Islet precursor cell (in vitro differentiated cells): ENCODE data around the gene HSPA1L.
A peak's percentile ranks its signal among the peaks of the same experiment; 100 is the strongest.

Experiments used
- DNase-seq: peaks from one replicate; pipeline ENCODE4 v3.0.0-alpha.2; 2018

Gene HSPA1L

DNA sequence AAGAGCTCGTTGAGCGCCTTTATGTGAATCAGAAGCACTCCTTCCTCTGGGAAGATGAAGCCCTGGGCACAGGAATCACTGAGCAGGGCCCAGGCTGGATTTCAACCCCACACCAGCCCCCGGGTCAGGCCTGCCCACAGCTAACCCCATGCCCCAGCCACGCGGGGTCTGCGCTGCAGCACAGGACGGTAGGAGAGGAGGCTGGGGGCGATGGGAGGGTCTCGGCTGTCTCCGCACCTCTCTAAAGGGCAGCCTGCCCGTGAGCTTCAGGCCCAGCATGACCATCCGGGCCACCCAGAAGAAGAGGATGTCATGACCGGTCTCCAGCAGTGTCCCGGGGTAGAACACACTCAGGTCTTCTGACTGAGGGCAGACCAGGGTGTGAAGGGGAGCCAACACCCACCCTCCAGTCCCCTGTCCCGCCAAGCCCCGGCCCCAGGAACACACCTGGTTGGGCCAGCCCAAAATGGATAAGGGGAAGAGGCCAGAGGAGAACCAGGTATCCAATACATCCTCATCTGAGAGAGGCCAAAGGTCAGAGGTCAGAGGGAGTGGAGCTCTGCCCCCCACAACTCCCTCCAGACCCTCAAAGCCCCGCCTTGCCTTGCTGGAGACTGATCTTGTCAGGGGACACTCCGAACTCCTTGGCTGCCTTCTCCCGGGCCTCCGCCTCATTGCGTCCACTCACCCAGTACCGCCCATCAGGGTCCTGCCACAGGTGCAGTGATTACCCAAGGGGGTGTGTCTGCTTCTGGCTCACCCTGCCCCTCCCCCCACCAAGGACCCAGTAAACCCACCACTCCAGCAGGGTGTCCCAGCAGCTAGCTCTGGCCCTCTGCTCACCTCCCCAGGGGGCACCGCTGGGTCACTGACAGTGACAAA lies 33.6 kb downstream of the HSPA1L start:
- no peak for DNase-seq

GRCh38 chr6:31780507-31781243 lies 34.4 kb downstream of the HSPA1L start:
- DNase-seq: no peak

DNA sequence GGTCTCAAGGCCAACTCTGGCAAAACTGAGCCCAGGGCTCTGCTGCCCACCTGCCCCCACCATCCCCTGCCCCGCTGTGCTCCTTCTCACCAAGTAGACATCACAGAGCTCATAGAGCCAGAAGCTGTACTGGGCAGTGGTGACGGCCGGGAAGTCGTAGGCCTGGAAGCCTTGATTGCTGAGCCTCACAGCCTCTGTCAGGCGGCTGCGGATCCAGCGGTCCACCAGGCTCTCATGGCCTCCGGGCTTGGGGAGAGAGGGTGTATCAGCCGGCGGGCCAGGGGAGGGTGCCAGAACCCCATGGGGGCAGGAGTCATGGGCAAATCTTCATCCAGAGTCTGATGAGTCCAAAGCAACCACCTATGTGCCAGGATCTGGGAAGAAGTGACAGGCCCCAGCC lies 35.2 kb downstream of the HSPA1L start:
- no peak for DNase-seq

DNA sequence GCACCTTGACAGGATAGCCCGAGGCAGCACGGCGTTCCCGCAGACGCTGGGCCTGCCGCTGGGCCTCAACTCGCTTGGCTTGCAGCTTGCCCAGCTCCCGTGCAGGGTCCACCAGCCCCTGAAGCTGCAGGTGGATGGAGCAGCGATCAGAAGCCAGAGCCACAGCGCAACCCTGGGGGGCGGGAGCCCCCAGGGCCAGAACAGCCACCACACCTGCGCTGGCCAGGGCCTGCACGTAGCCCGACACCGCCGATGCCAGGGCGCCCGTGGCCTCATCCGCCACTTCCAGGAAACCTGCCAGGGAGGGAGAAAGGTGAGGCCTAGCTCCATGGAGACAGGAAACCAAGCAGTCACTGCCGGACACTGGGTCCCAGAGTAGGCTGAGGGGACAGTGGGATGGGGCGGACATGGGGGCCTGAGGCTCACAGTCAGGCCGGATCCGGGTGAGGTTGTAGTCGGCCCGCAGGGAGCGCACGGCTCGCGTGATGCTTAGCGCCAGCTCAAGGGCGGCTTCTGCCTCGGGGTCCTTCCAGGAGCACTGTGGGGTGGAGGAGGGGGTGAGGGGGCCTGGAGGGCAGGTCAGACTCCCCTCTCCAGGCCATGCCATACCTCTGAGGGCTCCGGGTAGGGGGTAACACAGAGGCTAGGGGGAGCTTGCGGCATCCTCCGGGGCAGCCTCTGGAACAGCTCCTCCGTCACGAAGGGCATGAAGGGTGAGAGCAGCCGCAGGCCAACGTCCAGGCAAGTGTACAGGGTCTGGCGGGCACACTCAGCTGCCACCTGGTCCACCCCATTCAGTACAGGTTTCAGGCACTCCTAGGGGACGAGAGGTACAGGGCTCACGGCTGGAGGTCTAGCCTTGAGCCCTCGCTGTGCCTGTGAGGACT lies 35.8 kb downstream of the HSPA1L start:
- no peak for DNase-seq

DNA sequence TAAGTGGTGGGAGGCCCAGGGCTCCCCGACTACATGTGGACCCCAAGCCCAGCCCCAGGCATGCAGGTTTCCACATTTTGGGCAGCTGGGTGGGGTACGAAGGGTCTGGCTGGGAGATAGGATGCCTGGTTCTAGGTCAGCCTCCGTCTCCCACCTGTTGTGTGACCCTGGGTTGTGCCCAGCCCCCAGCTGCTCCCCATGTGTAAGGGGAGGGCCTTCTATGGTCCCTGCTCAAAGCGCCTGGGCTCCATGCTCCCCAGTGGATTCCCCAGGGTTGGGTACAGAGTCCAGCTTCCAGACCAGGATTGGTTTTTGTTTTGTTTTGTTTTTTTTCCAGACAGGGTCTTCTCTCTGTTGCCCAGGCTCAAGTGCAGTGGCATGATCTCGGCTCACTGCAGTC lies 36.9 kb downstream of the HSPA1L start:
- DNase-seq: no peak

DNA sequence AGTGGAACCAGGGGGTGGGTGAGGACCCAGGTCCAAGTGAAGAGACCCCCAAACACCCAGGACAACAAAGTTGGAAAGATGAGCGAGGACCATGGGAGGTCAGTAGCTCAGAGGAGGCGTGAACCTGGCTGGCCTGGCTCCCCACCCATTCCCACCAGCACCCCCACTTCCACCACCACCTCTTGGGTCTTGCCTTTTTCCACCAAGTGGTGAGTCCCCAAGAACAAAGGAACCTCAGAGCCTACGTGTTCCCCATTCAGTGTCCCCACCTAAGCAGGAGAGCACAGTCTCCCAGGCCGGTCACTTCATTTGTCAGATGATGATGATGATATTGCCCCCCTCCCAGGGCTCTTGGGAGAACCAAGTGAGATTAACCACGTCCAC lies 37.4 kb downstream of the HSPA1L start:
- no peak for DNase-seq

DNA sequence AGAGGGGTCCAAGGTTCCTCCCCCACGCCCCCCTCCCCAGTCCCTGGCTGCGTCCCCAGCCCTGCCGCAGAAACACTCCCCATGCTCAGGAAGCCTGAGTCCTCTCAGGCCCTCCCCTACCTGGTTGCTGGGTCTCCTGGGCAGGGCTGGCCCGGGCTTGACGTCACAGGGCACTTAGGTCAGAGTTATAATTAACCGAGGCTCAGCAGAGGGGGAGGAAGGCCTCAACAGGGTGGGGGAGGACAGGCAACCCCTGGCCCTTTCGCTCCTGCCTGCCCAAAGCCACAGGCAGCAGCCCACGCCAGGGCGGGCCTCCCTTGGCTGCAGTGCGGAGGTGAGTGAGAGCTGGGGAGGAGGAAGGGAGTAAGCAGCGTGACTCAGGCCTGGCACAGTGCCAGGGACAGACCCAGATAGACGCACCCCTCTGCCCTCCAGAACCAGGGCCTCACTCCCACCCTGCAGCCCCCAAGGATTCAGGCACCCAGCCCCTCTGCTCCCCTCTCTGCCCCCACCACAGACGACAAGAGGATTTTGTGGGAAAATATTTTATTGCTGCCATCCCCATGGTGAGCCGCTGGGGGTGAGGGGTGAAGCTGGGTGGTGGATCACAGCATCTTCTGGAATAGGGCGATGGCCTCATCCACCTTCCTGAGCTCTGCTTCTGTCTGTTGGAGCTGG lies 38.0 kb downstream of the HSPA1L start, which contains the start of gene VWA7:
TSS of gene VWA7 (minus strand) at position 340 of the 678 bp plus-strand sequence. CDS start 549 bp downstream, outside the sequence.
- no peak for DNase-seq

DNA sequence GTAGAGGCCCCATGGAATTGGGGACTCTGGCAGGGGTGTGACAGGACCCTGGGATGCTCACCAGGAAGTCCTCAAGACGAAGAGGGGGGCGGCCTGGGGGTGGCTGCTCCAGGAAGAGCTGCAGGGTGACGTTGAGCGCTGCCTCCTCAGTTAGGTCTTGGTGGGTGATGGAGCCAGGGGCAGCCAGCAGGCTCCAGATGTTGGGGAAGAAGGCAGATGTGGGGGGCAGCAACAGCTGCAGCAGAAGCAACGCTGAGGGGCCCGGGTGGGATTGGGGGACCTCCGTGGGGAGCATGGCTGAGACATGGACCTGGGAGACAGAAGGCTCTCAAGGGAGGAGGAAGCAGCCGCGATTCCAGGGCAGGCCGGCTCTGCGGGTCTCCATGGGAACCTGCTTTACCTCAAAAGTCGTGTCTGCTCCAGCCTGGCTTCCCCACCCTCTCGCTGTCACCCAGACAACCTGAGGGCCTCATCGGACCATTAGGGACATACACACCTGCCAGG lies 38.5 kb downstream of the HSPA1L start:
- DNase-seq: no peak

- no peak for DNase-seq
Measured at GRCh38 chr6:31775633-31776484, 39.2 kb downstream of the HSPA1L start.

DNA sequence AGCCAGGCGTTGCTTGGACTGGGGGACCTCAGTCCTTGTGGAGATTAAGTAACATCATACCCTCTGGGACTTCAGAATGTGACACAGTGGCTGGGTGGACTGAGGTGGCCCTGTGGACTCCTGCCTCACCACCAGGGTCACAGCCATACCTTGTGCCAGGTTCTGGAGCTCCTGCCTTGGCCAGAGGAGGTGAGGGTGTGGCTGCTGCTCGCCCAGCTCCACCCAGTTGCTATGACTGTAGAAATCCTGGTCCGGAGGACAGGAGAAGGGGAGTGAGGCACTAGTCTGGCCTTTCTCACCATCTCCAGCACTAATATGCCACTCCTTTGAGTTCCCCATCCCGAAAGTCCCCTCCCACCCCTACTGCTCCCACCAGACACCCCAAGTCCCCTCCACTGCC lies 39.9 kb downstream of the HSPA1L start:
- DNase-seq: no peak

GRCh38 chr6:31771992-31772358 lies 43.1 kb downstream of the HSPA1L start:
- DNase-seq: no peak

GRCh38 chr6:31770860-31771259 lies 44.2 kb downstream of the HSPA1L start:
- DNase-seq: no peak

GRCh38 chr6:31769684-31770371 lies 45.3 kb downstream of the HSPA1L start:
- DNase-seq: peak; percentile 87

- DNase-seq: no peak
Measured at GRCh38 chr6:31768363-31769257, 46.5 kb downstream of the HSPA1L start.

DNA sequence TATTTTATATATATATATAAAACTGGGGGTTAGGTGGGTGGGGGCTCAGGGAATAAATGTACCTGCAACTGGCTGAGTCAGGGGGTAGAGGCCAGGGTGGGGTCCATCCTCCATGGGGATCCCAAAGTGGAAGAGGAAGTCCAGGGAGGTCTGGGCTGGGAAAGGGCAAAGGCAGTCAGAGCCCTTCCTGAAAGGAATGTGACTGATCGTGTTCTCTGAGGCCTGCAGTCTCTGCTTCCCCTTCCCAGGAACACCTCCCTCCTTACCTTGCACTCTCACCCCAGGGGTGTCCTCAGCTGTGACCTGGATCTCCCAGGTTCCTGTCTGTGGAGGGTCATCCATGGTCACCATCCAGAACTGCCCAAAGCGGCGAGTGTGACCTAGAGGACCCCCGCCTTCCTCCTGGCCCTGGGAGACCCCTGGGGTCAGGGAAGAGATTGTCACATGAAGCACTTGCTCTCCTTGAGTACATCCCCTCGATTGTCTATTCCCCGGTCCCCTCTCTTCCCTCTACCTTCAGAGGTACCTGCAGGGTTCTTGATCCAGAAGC lies 47.9 kb downstream of the HSPA1L start:
- DNase-seq: no peak

- peak; percentile 76 for DNase-seq
Measured at GRCh38 chr6:31765910-31766794, 48.9 kb downstream of the HSPA1L start.

DNA sequence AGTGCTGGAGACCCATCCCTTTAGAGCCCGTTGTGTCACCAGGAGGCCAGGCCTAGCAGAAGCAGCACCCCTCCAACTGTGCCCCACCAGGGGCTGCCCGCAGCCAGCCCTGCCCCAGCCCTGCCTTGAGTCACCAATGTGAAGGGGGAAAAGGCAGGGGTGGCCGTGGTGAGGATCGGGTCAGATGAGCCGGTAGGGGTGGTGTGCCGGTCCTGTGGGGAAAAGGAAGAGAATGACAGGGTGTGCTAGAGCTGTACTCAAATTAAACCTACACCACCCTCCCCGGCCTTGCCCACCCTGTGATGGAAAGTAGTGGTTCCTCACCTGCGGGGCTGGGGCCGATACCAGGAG lies 49.5 kb downstream of the HSPA1L start:
- DNase-seq: no peak

DNA sequence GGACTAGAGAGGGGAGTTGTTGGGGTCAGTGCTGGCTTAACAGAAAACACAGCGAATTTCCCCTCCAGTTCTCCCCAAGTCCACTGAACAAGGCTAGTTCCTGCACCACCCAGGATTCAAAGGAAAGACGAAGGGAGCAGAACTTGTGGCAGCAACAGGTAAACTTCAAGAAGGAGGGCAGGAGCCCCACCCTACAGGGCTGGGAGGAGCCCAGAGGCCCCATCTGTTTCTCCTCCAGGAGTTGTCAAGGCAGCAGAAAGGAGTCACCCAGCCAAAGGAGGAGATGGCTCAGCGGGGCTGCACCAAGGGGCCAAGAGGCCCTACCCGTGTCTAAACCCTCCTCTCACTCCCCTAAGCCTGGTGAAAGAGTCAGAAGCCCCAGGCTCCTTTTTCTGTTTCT lies 50.9 kb downstream of the HSPA1L start:
- DNase-seq: no peak

- no peak for DNase-seq
Measured at GRCh38 chr6:31763619-31763940, 51.5 kb downstream of the HSPA1L start.
